Measurements from ENCODE around the gene NLRP14. TPM values are rescaled to one million over a fixed set of nuclear protein-coding genes. Genes with fewer than 3 reads are reported as not detected.

Gene NLRP14
- total RNA-seq = 0.41 TPM

GRCh38 chr11:7020183-7020917, at the start of gene NLRP14, which contains the start of gene ZNF214:
TSS of gene NLRP14 (plus strand) at chr11:7020479. CDS start at chr11:7038587, 18,108 bp downstream.
TSS of gene ZNF214 (minus strand) at chr11:7020346. CDS start at chr11:7002835, 17,511 bp downstream.
- peak; percentile 62 to 83 for DNase-seq (ENCODE audit: low spot score in 2 of 2)
- FAIRE-seq = no peak

GRCh38 chr11:6979365-6979764, 40.9 kb upstream of the NLRP14 start:
- DNase-seq (ENCODE audit: low spot score in 2 of 2) (no peak), FAIRE-seq (no peak)

- FAIRE-seq = no peak
- DNase-seq (ENCODE audit: low spot score in 2 of 2) = no peak
These were observed 33.8 kb upstream of the NLRP14 start for GRCh38 chr11:6986487-6986886.

- DNase-seq (ENCODE audit: low spot score in 2 of 2) (no peak), FAIRE-seq (no peak)
These were observed 31.8 kb upstream of the NLRP14 start for GRCh38 chr11:6988506-6988905.

- FAIRE-seq = no peak
- DNase-seq (ENCODE audit: low spot score in 2 of 2) = no peak
These were observed 29.1 kb upstream of the NLRP14 start for GRCh38 chr11:6991227-6991626.

GRCh38 chr11:6992026-6992425, 28.3 kb upstream of the NLRP14 start:
- no peak for FAIRE-seq
- no peak for DNase-seq (ENCODE audit: low spot score in 2 of 2)

- DNase-seq (ENCODE audit: low spot score in 2 of 2) = no peak
- no peak for FAIRE-seq
These were observed 27.5 kb upstream of the NLRP14 start for GRCh38 chr11:6992457-6993417.

GRCh38 chr11:6995703-6996102, 24.6 kb upstream of the NLRP14 start:
- FAIRE-seq = no peak
- no peak for DNase-seq (ENCODE audit: low spot score in 2 of 2)

GRCh38 chr11:7004482-7004881, 15.8 kb upstream of the NLRP14 start:
- no peak for FAIRE-seq

GRCh38 chr11:7014118-7014517, 6.2 kb upstream of the NLRP14 start:
- DNase-seq (ENCODE audit: low spot score in 2 of 2) = no peak
- no peak for FAIRE-seq

More at GRCh38 chr11:7004482-7004881, 15.8 kb upstream of the NLRP14 start:
- DNase-seq (ENCODE audit: low spot score in 2 of 2) = no peak

- FAIRE-seq (no peak), DNase-seq (ENCODE audit: low spot score in 2 of 2) (no peak)
These were observed 4.3 kb upstream of the NLRP14 start for GRCh38 chr11:7016011-7016410.

- DNase-seq (ENCODE audit: low spot score in 2 of 2) = peak in 1 of 2 donors; percentile 6
- FAIRE-seq = no peak
These were observed 638 bp upstream of the NLRP14 start for GRCh38 chr11:7019500-7020182.

GRCh38 chr11:7021318-7021717, 1.0 kb downstream of the NLRP14 start:
- DNase-seq (ENCODE audit: low spot score in 2 of 2) = no peak
- FAIRE-seq = no peak

- DNase-seq (ENCODE audit: low spot score in 2 of 2) = no peak
- FAIRE-seq = no peak
These were observed 7.9 kb downstream of the NLRP14 start for GRCh38 chr11:7028141-7028540.

- FAIRE-seq = no peak
- DNase-seq (ENCODE audit: low spot score in 2 of 2) = no peak
These were observed 10.6 kb downstream of the NLRP14 start for GRCh38 chr11:7030836-7031235.

GRCh38 chr11:7031471-7031871, 11.2 kb downstream of the NLRP14 start:
- FAIRE-seq (no peak), DNase-seq (ENCODE audit: low spot score in 2 of 2) (no peak)

- FAIRE-seq = no peak
- no peak for DNase-seq (ENCODE audit: low spot score in 2 of 2)
These were observed 12.4 kb downstream of the NLRP14 start for GRCh38 chr11:7032692-7033091.

GRCh38 chr11:7034019-7034418, 13.7 kb downstream of the NLRP14 start:
- FAIRE-seq = no peak
- DNase-seq (ENCODE audit: low spot score in 2 of 2) = no peak

- FAIRE-seq = no peak
- no peak for DNase-seq (ENCODE audit: low spot score in 2 of 2)
These were observed 26.3 kb downstream of the NLRP14 start for GRCh38 chr11:7046474-7047175.

- no peak for DNase-seq (ENCODE audit: low spot score in 2 of 2)
- FAIRE-seq = no peak
These were observed 29.9 kb downstream of the NLRP14 start for GRCh38 chr11:7050191-7050590.
